ENCODE data around the gene IRX3.

Gene IRX3

GRCh38 chr16:54291656-54292487 is 5.3 kb upstream of the IRX3 start:
- TF ChIP-seq, protein P1, sequence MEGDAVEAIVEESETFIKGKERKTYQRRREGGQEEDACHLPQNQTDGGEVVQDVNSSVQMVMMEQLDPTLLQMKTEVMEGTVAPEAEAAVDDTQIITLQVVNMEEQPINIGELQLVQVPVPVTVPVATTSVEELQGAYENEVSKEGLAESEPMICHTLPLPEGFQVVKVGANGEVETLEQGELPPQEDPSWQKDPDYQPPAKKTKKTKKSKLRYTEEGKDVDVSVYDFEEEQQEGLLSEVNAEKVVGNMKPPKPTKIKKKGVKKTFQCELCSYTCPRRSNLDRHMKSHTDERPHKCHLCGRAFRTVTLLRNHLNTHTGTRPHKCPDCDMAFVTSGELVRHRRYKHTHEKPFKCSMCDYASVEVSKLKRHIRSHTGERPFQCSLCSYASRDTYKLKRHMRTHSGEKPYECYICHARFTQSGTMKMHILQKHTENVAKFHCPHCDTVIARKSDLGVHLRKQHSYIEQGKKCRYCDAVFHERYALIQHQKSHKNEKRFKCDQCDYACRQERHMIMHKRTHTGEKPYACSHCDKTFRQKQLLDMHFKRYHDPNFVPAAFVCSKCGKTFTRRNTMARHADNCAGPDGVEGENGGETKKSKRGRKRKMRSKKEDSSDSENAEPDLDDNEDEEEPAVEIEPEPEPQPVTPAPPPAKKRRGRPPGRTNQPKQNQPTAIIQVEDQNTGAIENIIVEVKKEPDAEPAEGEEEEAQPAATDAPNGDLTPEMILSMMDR (IDR thresholded peaks at IDR 0.05; ENCODE audit: control insufficient read depth, insufficient read depth, low read depth, low read length, missing control alignments), result no peak
- no peak overlapping the region for H3K4me3 ChIP-seq (ENCODE audit: control insufficient read depth, low read depth, low read length)
- no peak for DNase-seq (ENCODE audit: low read depth)

DNA sequence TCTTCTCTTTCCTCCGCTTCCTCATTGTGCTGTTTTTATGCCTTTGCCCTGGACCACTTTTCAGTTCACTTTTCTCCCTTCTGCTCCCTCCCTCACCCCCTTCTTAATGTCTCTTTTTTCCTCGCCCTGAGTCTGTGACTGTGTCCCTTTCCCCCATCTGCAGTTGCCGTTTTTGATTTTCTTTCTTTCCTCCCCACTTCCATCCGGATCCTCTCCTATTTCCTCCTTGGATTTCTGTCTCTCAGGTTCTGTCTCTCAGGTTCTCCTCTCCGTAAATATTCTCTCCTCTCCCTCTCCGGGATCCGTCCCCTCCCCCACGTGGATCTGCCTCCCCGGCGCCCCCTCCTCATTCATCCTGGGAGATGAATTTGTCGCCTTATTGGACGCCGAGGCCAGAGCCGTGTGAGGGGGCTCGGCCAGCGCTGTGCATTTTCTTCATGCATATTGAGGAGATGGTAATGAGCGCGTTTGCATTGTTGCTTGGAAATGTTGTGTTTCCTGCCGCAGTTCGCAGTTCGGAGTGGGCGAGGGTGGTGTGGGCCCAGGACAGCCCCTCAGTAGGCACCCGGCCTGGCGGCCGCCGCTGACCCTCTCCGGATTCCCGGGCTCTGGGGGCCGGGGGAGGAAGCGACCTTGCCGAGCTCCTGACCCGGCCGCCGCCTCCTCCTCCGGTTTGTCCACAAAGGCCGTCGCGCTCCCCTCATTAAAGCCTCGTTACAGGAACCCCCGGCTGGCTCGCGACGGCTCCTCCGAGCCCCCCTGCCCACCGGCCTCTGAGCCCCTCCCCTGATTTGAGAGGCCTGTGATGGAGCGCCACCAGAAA is 4.5 kb upstream of the IRX3 start:
- DNase-seq (ENCODE audit: low read depth), result no peak
- H3K4me3 ChIP-seq (ENCODE audit: control insufficient read depth, low read depth, low read length), result no peak overlapping the region
- TF ChIP-seq, protein P1 (IDR thresholded peaks at IDR 0.05; ENCODE audit: control insufficient read depth, insufficient read depth, low read depth, low read length, missing control alignments), result no peak

GRCh38 chr16:54289945-54290832 is 3.6 kb upstream of the IRX3 start:
- DNase-seq (ENCODE audit: low read depth), result no peak
- TF ChIP-seq, protein P1 (IDR thresholded peaks at IDR 0.05; ENCODE audit: control insufficient read depth, insufficient read depth, low read depth, low read length, missing control alignments), result no peak
- no peak overlapping the region for H3K4me3 ChIP-seq (ENCODE audit: control insufficient read depth, low read depth, low read length)

GRCh38 chr16:54289242-54289944 is 2.8 kb upstream of the IRX3 start:
- TF ChIP-seq, protein P1 (IDR thresholded peaks at IDR 0.05; ENCODE audit: control insufficient read depth, insufficient read depth, low read depth, low read length, missing control alignments), result no peak
- H3K4me3 ChIP-seq (ENCODE audit: control insufficient read depth, low read depth, low read length), result no peak overlapping the region
- no peak for DNase-seq (ENCODE audit: low read depth)

DNA sequence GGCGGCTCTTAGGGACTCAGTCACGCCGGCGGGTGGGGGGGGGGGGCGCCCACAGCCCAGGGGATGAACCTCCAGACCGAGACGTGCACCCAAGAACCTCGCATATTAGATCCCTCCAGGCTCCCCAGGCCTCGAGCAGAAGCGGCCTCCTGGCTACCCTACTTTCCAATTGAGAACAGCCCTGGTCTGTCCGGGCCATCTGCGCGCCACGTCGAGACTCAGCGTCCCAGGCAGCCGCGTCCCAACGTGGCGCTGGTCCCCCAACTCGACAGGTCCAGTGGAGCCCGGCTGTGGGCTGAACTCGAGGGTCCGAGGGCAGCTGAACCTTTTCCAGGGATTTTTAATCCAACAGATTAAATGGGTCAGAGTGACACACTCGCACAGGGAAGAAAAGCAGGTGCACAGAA is 2.3 kb upstream of the IRX3 start:
- H3K4me3 ChIP-seq (ENCODE audit: control insufficient read depth, low read depth, low read length), result no peak overlapping the region
- TF ChIP-seq, protein P1 (IDR thresholded peaks at IDR 0.05; ENCODE audit: control insufficient read depth, insufficient read depth, low read depth, low read length, missing control alignments), result no peak
- no peak for DNase-seq (ENCODE audit: low read depth)
